ENCODE measurements around the gene AMH.

Gene AMH

DNA sequence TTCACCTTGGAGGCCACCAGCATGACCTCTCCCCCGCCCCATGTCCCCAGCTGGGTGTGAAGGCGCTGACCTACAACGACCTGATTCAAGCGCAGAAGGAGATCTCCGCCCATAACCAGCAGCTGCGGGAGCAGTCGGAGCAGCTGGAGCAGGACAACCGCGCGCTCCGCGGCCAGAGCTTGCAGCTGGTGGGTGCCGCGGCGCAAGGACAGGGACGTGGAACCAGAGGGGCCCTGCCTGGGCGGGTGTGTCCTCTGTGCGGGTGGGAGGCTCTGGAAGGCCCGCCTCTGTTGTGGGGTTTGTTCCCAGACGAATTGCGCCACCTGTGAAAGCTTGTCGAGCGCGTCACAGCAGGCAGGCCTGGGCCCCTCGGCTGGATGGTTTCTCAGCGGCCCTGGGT, 35.3 kb upstream of the AMH start:
- no peak overlapping the region for H3K4me3 ChIP-seq (ENCODE audit: low read depth, low read length)
- TF ChIP-seq, protein P1, sequence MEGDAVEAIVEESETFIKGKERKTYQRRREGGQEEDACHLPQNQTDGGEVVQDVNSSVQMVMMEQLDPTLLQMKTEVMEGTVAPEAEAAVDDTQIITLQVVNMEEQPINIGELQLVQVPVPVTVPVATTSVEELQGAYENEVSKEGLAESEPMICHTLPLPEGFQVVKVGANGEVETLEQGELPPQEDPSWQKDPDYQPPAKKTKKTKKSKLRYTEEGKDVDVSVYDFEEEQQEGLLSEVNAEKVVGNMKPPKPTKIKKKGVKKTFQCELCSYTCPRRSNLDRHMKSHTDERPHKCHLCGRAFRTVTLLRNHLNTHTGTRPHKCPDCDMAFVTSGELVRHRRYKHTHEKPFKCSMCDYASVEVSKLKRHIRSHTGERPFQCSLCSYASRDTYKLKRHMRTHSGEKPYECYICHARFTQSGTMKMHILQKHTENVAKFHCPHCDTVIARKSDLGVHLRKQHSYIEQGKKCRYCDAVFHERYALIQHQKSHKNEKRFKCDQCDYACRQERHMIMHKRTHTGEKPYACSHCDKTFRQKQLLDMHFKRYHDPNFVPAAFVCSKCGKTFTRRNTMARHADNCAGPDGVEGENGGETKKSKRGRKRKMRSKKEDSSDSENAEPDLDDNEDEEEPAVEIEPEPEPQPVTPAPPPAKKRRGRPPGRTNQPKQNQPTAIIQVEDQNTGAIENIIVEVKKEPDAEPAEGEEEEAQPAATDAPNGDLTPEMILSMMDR (IDR thresholded peaks at IDR 0.05; ENCODE audit: insufficient read depth, low read depth, low read length, missing control alignments), result no peak
- DNase-seq (ENCODE audit: low read depth), result no peak

DNA sequence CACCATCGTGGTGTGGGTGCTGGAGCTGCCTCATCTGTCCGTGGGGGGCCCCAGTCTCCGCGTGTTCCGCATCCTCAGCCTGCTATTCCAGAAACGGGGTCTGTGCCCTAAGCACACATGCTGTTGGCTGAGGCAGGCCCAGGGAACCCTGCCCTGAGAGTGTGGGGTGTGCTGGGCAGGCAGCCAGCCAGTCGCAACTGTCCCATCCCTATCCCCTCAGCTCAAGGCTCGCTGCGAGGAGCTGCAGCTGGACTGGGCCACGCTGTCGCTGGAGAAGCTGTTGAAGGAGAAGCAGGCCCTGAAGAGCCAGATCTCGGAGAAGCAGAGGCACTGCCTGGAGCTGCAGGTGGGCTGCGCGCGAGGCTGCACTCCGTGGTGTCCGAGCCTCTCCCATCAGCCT, 34.9 kb upstream of the AMH start:
- no peak for DNase-seq (ENCODE audit: low read depth)
- TF ChIP-seq, protein P1 (IDR thresholded peaks at IDR 0.05; ENCODE audit: insufficient read depth, low read depth, low read length, missing control alignments), result no peak
- H3K4me3 ChIP-seq (ENCODE audit: low read depth, low read length), result no peak overlapping the region

DNA sequence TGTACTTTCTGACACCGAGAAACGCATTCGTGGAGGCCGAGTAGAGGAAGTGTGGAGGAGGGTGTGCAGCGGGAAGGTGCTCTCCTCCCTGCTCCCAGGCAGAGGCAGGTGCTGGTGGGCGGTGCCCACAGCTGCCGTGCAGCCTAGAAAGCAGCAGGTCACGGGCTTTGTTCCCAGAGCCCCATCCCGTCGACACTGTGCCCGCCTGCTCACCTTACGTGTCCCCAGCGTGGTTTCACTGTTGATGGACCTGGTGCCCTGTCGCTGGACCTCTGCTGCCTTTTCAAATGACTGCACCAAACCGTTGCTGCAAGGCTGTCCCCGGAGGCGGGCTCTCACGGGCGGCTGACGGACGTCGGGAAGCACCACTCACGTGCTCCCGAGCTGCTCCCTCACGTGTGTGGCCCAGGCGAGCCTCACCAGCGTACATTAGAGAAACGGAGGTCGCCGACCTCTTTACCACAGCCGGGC, 33.8 kb upstream of the AMH start:
- no peak for DNase-seq (ENCODE audit: low read depth)
- TF ChIP-seq, protein P1 (IDR thresholded peaks at IDR 0.05; ENCODE audit: insufficient read depth, low read depth, low read length, missing control alignments), result no peak
- no peak overlapping the region for H3K4me3 ChIP-seq (ENCODE audit: low read depth, low read length)

DNA sequence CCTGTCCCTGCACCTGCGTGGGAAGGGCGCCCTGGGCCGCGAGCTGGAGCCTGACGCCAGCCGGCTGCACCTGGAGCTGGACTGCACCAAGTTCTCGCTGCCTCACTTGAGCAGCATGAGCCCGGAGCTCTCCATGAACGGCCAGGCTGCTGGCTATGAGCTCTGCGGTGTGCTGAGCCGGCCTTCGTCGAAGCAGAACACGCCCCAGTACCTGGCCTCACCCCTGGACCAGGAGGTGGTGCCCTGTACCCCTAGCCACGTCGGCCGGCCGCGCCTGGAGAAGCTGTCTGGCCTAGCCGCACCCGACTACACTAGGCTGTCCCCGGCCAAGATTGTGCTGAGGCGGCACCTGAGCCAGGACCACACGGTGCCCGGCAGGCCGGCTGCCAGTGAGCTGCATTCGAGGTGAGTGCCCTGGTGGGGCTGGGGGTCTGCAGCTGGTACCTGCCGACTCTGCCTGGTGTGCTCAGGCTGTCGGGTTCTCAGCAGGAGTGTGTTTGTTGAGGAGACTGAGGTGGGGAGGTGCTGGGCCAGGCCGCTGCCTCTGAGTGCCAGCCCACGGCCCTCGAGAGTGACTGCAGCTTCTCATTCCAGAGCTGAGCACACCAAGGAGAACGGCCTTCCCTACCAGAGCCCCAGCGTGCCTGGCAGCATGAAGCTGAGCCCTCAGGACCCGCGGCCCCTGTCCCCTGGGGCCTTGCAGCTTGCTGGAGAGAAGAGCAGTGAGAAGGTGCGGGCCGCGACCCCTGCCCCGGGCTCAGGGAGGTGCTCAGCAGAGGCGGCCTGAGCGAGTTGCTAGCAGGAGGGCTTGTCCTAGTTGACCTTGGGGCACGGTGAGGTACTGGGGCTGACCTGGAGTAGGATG, 32.5 kb upstream of the AMH start:
- DNase-seq (ENCODE audit: low read depth), result no peak
- H3K4me3 ChIP-seq (ENCODE audit: low read depth, low read length), result no peak overlapping the region
- TF ChIP-seq, protein P1 (IDR thresholded peaks at IDR 0.05; ENCODE audit: insufficient read depth, low read depth, low read length, missing control alignments), result no peak

DNA sequence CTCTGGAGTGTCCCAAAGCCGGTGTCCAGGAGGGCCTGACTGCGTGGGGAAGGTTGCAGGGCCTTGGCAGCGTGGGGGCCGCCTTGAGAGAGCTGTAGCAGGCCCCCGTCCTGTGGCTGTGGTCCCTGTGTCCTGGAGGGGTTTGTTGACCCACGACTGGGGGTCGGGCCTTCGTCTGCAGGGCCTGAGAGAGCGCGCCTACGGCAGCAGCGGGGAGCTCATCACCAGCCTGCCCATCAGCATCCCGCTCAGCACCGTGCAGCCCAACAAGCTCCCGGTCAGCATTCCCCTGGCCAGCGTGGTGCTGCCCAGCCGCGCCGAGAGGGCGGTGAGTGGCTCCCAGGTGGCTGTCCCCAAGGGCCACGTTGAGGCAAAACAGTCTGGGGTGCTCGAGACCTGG, 31.5 kb upstream of the AMH start:
- H3K4me3 ChIP-seq (ENCODE audit: low read depth, low read length), result no peak overlapping the region
- no peak for DNase-seq (ENCODE audit: low read depth)
- TF ChIP-seq, protein P1 (IDR thresholded peaks at IDR 0.05; ENCODE audit: insufficient read depth, low read depth, low read length, missing control alignments), result no peak

DNA sequence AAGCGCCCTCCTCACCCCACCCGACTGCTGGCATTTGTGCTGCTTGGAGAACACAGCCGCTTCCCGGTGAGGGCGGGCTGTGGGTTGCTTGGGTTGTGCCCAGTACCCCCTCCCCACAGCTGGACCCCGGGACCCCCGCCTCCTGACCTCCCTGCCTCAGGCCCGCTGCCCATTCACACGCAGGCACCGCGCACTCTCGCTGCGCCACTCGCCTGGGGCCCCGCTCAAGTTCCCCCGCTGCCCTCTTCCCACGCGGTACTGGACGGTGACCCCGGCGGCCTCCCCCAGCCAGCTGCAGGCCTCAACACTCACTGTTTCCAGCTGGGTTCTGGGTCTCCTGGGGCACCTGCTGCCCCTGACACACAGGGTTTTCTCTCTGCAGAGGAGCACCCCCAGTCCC, 29.4 kb upstream of the AMH start:
- no peak overlapping the region for H3K4me3 ChIP-seq (ENCODE audit: low read depth, low read length)
- TF ChIP-seq, protein P1 (IDR thresholded peaks at IDR 0.05; ENCODE audit: insufficient read depth, low read depth, low read length, missing control alignments), result no peak
- DNase-seq (ENCODE audit: low read depth), result no peak
